GM12878 (cell line): ENCODE measurements around the gene SIM1. TPM values are rescaled to one million over a fixed set of nuclear protein-coding genes. Genes with fewer than 3 reads are reported as not detected.

ENCODE experiments used
- ATAC-seq: fragments of 200-7000 bp; cut with Tn5 transposase; 3 replicates; pipeline ENCODE4 v1.9.1; 2020; ENCODE audit warnings: mild to moderate bottlenecking, moderate library complexity
- BruUV-seq: library from RNA; stranded (reverse); fragments of 400-500 nt; replicated peaks from 2 replicates; lab custom pipeline; 2021; lab: Mats Ljungman, UMichigan
- CTCF ChIA-PET: fragments of 300-600 bp; sonication (Branson Sonifier 250); formaldehyde crosslinking; extraction: SDS; loops from one replicate; lab custom pipeline; 2021; ENCODE audit warnings: inconsistent platforms; lab: Yijun Ruan, JAX
- POLR2A ChIA-PET: fragments of 350-600 bp; formaldehyde crosslinking; extraction: SDS; loops from one replicate; lab custom pipeline; 2021; ENCODE audit warnings: inconsistent platforms; lab: Charles Lee
- RAD21 ChIA-PET: fragments of 300-600 bp; sonication (Branson Sonifier 250); formaldehyde crosslinking; loops from one replicate; lab custom pipeline; 2023; ENCODE audit warnings: antibody characterized with exemption; ENCODE audit not compliant: unreplicated experiment; lab: Charles Lee
- SMC1A ChIA-PET: fragments of 300-600 bp; sonication (Branson Sonifier 250); formaldehyde crosslinking; loops from one replicate; lab custom pipeline; 2023; ENCODE audit not compliant: unreplicated experiment, uncharacterized antibody; lab: Charles Lee
- DNase-seq: peaks from one replicate; pipeline ENCODE4 v3.0.0-alpha.2; 2011; ENCODE audit warnings: low read depth, low spot score
- FAIRE-seq: peaks from 3 replicates; lab custom pipeline; 2011; peaks lifted over from hg19 to GRCh38; lab: Jason Lieb, UNC
- H2AFZ ChIP-seq: 2 replicates; pipeline ENCODE4 v1.6.0; 2011; ENCODE audit warnings: low read depth, low read length, control low read depth; ENCODE audit not compliant: control insufficient read depth
- H3K27ac ChIP-seq: 2 replicates; pipeline ENCODE4 v1.5.1; 2011; ENCODE audit warnings: control low read depth; ENCODE audit not compliant: control insufficient read depth, insufficient read depth
- H3K27me3 ChIP-seq, 2 experiments: replicated peaks in 1 of 2; 2 replicates each; pipeline versions ENCODE4 v1.6.0 to v1.6.1; 2011; ENCODE audit warnings: low read length in 1 of 2; ENCODE audit not compliant: control insufficient read depth in 2 of 2, insufficient read depth in 2 of 2
- H3K36me3 ChIP-seq, 2 experiments: 2 replicates each; pipeline ENCODE4 v1.5.1; 2011; ENCODE audit warnings: low read length in 1 of 2; ENCODE audit not compliant: control insufficient read depth in 2 of 2, insufficient read depth in 2 of 2
- H3K4me1 ChIP-seq: 2 replicates; pipeline ENCODE4 v1.6.1; 2011; ENCODE audit warnings: mild to moderate bottlenecking, low read length, moderate library complexity, mixed read lengths; ENCODE audit not compliant: control insufficient read depth, insufficient read depth
- H3K4me2 ChIP-seq: 2 replicates; pipeline ENCODE4 v1.6.0; 2011; ENCODE audit warnings: control low read depth; ENCODE audit not compliant: control insufficient read depth, insufficient read depth
- H3K4me3 ChIP-seq: fragments of 200-600 bp; sonication (generic); 2 replicates; pipeline ENCODE4 v1.5.1; 2016
- H3K79me2 ChIP-seq: 2 replicates; pipeline ENCODE4 v1.6.0; 2011; ENCODE audit warnings: low read length; ENCODE audit not compliant: control insufficient read depth, insufficient read depth
- H3K9ac ChIP-seq: 2 replicates; pipeline ENCODE4 v1.8.0; 2011; ENCODE audit warnings: low read length, control low read depth, mixed read lengths; ENCODE audit not compliant: control insufficient read depth, insufficient read depth
- H3K9me3 ChIP-seq: replicated peaks from 3 replicates; pipeline ENCODE4 v1.5.1; 2011; ENCODE audit warnings: mild to moderate bottlenecking, low read length; ENCODE audit not compliant: control insufficient read depth, insufficient read depth
- H4K20me1 ChIP-seq: 2 replicates; pipeline ENCODE4 v1.6.0; 2011; ENCODE audit not compliant: control insufficient read depth, insufficient read depth
- BCL11A ChIP-seq: IDR thresholded peaks from 2 replicates; pipeline ENCODE4 v1.6.1; 2011; ENCODE audit warnings: low read depth, low read length
- E4F1 ChIP-seq: fragments of 450-650 bp; IDR thresholded peaks from 2 replicates; pipeline ENCODE4 v1.6.1; 2018; ENCODE audit warnings: borderline replicate concordance, mild to moderate bottlenecking; ENCODE audit not compliant: partially characterized antibody
- HDGF ChIP-seq: fragments of 450-650 bp; IDR thresholded peaks from 2 replicates; pipeline ENCODE4 v1.6.1; 2016; ENCODE audit warnings: antibody characterized with exemption
- KDM1A ChIP-seq: fragments of 200-600 bp; sonication (generic); IDR thresholded peaks from 2 replicates; pipeline ENCODE4 v1.6.1; 2016; ENCODE audit warnings: borderline replicate concordance
- MAX ChIP-seq: IDR thresholded peaks from 2 replicates; pipeline ENCODE4 v1.6.1; 2012; ENCODE audit warnings: low read depth, low read length, improper control_type of control experiment
- MTA2 ChIP-seq: fragments of 450-650 bp; IDR thresholded peaks from 2 replicates; pipeline ENCODE4 v1.6.1; 2016; ENCODE audit warnings: low read depth, mild to moderate bottlenecking, moderate library complexity
- NFYB ChIP-seq: IDR thresholded peaks from 2 replicates; pipeline ENCODE4 v1.6.1; 2011; ENCODE audit warnings: low read depth, mild to moderate bottlenecking, low read length, improper control_type of control experiment, moderate library complexity; ENCODE audit not compliant: insufficient read depth
- POLR2AphosphoS2 ChIP-seq: IDR thresholded peaks from 2 replicates; pipeline ENCODE4 v1.6.1; 2011; ENCODE audit warnings: low read depth, mild to moderate bottlenecking, low read length, improper control_type of control experiment, moderate library complexity
- RUNX3 ChIP-seq: IDR thresholded peaks from 2 replicates; pipeline ENCODE4 v1.6.1; 2012; ENCODE audit warnings: low read length, inconsistent platforms
- SREBF1 ChIP-seq: IDR thresholded peaks from 2 replicates; pipeline ENCODE4 v1.6.1; 2012; ENCODE audit warnings: mild to moderate bottlenecking, low read length
- TAF1 ChIP-seq: IDR thresholded peaks from 2 replicates; pipeline ENCODE4 v1.6.1; 2011; ENCODE audit warnings: mild to moderate bottlenecking, low read depth, low read length, borderline replicate concordance
- YBX1 ChIP-seq: fragments of 450-650 bp; IDR thresholded peaks from 2 replicates; pipeline ENCODE4 v1.6.1; 2016; ENCODE audit warnings: antibody characterized with exemption
- WGBS: methylation state at CpG from one replicate; pipeline ENCODE4 v1.1.6; 2016; ENCODE audit warnings: low lambda C conversion rate; ENCODE audit not compliant: insufficient replicate concordance, insufficient coverage; ENCODE audit errors: missing lambda C conversion rate; 5-methylcytosine and 5-hydroxymethylcytosine counted together
- in situ Hi-C: fragments of 300-500 bp; cut with MboI; formaldehyde crosslinking; loops from 9 replicates; pipeline ENCODE4 v1.14.3; 2018; ENCODE audit warnings: mixed read lengths
- intact Hi-C: fragments of 100-400 bp; cut with micrococcal nuclease; formaldehyde crosslinking; loops from one replicate; pipeline ENCODE4 v1.14.2; 2022; ENCODE audit not compliant: unreplicated experiment
- polyA plus RNA-seq, 11 experiments: library from polyadenylated mRNA; depleted of rRNA in 4 of 11; unstranded in 6 of 11; stranded (reverse) in 5 of 11; fragments of >200 nt; fragmentation: Nextera tagmentation in 4 of 11; fragmentation: Illumina TruSeq in 1 of 11; extraction: Ambion mirVana in 4 of 11; extraction: Trizol in 1 of 11; gene quantifications; 1 replicate in 1 of 11; 2 replicates in 10 of 11; pipeline versions ENCODE4 v1.2.1 to v1.2.3, GENCODE V29; 2011 to 2016; ENCODE audit warnings: inconsistent platforms in 2 of 11, missing spikeins in 2 of 11, low read depth in 1 of 11
- total RNA-seq, 4 experiments: library from RNA; depleted of rRNA in 3 of 4; stranded (reverse); fragments of >200 nt in 3 of 4; fragmentation: Illumina TruSeq in 1 of 4; extraction: Trizol in 1 of 4; gene quantifications; 2 replicates each; pipeline versions ENCODE4 v1.2.1 to v1.2.3, GENCODE V29; 2013 to 2021
- TF ChIP-seq, protein P1 (sequence below): fragments of 450-650 bp; IDR thresholded peaks from 2 replicates; pipeline ENCODE4 v1.6.1; 2014; ENCODE audit warnings: mild to moderate bottlenecking

SIM1 gene
- total and polyA plus RNA-seq, 10 of the 15 experiments (the other 5 are each of a cell fraction or from before 2014, with no cell fraction given): not detected

- WGBS: 25% methylated on average over 6 of the region's 6 CpGs
- intact Hi-C loops: no loop called here
- no peaks in the 10 kb centered on the region for H3K79me2 ChIP-seq
- no peak for DNase-seq
- H3K36me3 ChIP-seq: no peaks in the 10 kb centered on the region
- CTCF ChIA-PET: no interaction called here
- in situ Hi-C loops: no loop called here
- TF ChIP-seq POLR2AphosphoS2 (no peak), YBX1 (no peak)
- TF ChIP-seq, all 136 proteins: peak for 0
- ChIA-PET POLR2A (no interaction called here), SMC1A (no interaction called here), RAD21 (no interaction called here)
- FAIRE-seq (no peak), ATAC-seq (no peak)
- no peak overlapping the region for H3K9ac ChIP-seq
- H3K4me1 ChIP-seq: peaks cover 7% of the 10 kb centered on the region
- H3K27me3 ChIP-seq: peaks cover 26 to 34% of the 10 kb centered on the region in 2 experiments
- no peak overlapping the region for H3K4me2 ChIP-seq
- no peak overlapping the region for H2AFZ ChIP-seq
- H3K4me3 ChIP-seq: no peak overlapping the region
- peaks cover 4% of the 10 kb centered on the region; the same call in 1 of the 3 replicates for H3K9me3 ChIP-seq
- no peaks in the 10 kb centered on the region for H4K20me1 ChIP-seq
- BruUV-seq: no TSS peak
- H3K27ac ChIP-seq: no peak overlapping the region
These were observed 3.4 kb upstream of the SIM1 start for GRCh38 chr6:100468016-100468622.

DNA sequence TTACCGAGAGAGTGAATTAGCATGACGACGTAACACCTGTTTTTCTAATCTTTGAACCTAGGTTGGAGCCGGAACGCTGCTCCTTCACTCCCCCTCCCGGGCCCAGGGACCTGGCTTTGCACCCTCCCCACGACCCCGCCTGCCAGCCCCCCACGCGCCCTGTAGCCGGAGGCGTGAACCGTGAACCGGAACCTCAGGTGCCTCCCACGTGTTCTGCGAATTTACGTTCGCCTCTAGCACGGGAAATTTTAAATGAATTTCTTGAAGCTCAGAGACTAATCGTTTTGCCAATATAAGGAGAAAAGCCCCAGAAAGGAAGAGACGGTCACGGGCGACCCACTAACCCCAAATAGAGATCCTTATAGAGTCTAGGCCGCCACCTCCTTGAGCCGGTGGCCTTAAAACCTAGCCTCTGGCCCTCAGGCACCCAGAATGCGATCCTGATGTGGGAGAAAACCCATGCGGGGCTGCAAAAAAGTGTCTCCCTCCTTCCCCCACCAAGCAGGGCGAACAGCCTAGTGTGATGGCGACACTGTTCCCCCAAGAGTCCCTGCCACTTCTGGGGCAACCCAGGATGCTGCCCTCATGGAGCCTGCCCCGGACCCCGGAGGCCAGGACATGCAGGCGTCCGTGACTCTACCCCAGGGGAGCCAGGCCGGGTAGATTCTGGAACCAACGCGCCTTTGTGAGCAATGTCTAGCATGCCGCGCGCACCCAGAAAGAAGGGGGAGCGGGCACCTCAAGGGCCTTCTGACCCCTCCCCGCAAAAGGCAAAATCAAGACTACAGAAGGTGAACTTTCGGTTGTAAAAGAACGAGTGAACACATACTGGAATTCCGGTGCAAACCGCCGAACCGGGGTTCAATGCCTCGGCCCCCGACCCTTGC, 2.7 kb upstream of the SIM1 start:
- BruUV-seq: no TSS peak
- in situ Hi-C loops: no loop called here
- peaks cover 29 to 40% of the 10 kb centered on the region in 2 experiments for H3K27me3 ChIP-seq
- TF ChIP-seq HDGF (no peak), SREBF1 (no peak), BCL11A (no peak), RUNX3 (no peak), KDM1A (no peak), NFYB (no peak), E4F1 (no peak), TAF1 (no peak), MAX (no peak), MTA2 (no peak)
- TF ChIP-seq, protein P1, sequence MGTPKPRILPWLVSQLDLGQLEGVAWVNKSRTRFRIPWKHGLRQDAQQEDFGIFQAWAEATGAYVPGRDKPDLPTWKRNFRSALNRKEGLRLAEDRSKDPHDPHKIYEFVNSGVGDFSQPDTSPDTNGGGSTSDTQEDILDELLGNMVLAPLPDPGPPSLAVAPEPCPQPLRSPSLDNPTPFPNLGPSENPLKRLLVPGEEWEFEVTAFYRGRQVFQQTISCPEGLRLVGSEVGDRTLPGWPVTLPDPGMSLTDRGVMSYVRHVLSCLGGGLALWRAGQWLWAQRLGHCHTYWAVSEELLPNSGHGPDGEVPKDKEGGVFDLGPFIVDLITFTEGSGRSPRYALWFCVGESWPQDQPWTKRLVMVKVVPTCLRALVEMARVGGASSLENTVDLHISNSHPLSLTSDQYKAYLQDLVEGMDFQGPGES: no peak

More for the DNA sequence above, 2.7 kb upstream of the SIM1 start:
- FAIRE-seq: no peak
- Histone ChIP-seq H3K36me3 (no peaks in the 10 kb centered on the region), H3K4me3 (no peak overlapping the region), H3K4me1 (no peaks in the 10 kb centered on the region; the same call in 1 of the 2 replicates), H3K4me2 (no peak overlapping the region), H3K79me2 (no peaks in the 10 kb centered on the region), H4K20me1 (no peaks in the 10 kb centered on the region), H3K27ac (no peak overlapping the region), H3K9ac (no peak overlapping the region), H3K9me3 (peaks cover 4% of the 10 kb centered on the region; the same call in 1 of the 3 replicates), H2AFZ (no peak overlapping the region)
- no peak for DNase-seq
- ChIA-PET CTCF (no interaction called here), SMC1A (no interaction called here), POLR2A (no interaction called here), RAD21 (no interaction called here)
- WGBS: 12% methylated on average over 49 of the region's 49 CpGs
- ATAC-seq: no peak
- intact Hi-C loops: no loop called here
